ENCODE measurements around the gene TTPAL.

The TTPAL gene

GRCh38 chr20:44495802-44496481 lies 20.3 kb downstream of the TTPAL start:
- peak in 7 of 56 donors; percentile 6 to 62 (median 26) for DNase-seq

- no peak for DNase-seq
Observed at GRCh38 chr20:44496976-44497375, 21.3 kb downstream of the TTPAL start.

- DNase-seq: no peak
Observed at GRCh38 chr20:44497761-44498160, 22.1 kb downstream of the TTPAL start.

GRCh38 chr20:44500221-44500620 lies 24.5 kb downstream of the TTPAL start:
- DNase-seq: no peak

- peak in 6 of 56 donors; percentile 9 to 31 (median 16) for DNase-seq
Observed at GRCh38 chr20:44501448-44501847, 25.8 kb downstream of the TTPAL start.

- no peak for DNase-seq
Observed at GRCh38 chr20:44502968-44503367, 27.3 kb downstream of the TTPAL start.

- DNase-seq: no peak
Observed at GRCh38 chr20:44504402-44505307, 29.0 kb downstream of the TTPAL start.

GRCh38 chr20:44509762-44510161 lies 34.1 kb downstream of the TTPAL start:
- DNase-seq: no peak

- DNase-seq: no peak
Observed at GRCh38 chr20:44513871-44514270, 38.2 kb downstream of the TTPAL start.

GRCh38 chr20:44516491-44516890 lies 40.8 kb downstream of the TTPAL start:
- no peak for DNase-seq

GRCh38 chr20:44517454-44517853 lies 41.8 kb downstream of the TTPAL start:
- no peak for DNase-seq

GRCh38 chr20:44518248-44518647 lies 42.6 kb downstream of the TTPAL start:
- no peak for DNase-seq

GRCh38 chr20:44520881-44521280 lies 45.2 kb downstream of the TTPAL start:
- no peak for DNase-seq

- DNase-seq: peak; percentile 66 to 97 (median 90)
Observed at GRCh38 chr20:44521484-44522481, 46.1 kb downstream of the TTPAL start, which contains the start of gene SERINC3. SERINC3 (minus strand) TSS chr20:44522070; CDS start chr20:44521951, 119 bp downstream.

- DNase-seq: no peak
Observed at GRCh38 chr20:44522841-44523240, 47.2 kb downstream of the TTPAL start.

GRCh38 chr20:44523746-44524145 lies 48.1 kb downstream of the TTPAL start:
- DNase-seq: no peak

- DNase-seq: no peak
Observed at GRCh38 chr20:44526129-44526528, 50.5 kb downstream of the TTPAL start.

GRCh38 chr20:44527716-44528199 lies 52.1 kb downstream of the TTPAL start:
- DNase-seq: no peak

GRCh38 chr20:44528309-44528708 lies 52.6 kb downstream of the TTPAL start:
- DNase-seq: no peak

GRCh38 chr20:44532259-44532980 lies 56.7 kb downstream of the TTPAL start:
- peak in 3 of 56 donors; percentile 3 to 16 (median 11) for DNase-seq
